ENCODE measurements around the gene KCNK15. TPM values are rescaled to one million over a fixed set of nuclear protein-coding genes. Genes with fewer than 3 reads are reported as not detected.

The KCNK15 gene
- polyA plus RNA-seq, 1 donor (not counting 4 experiments of a cell fraction or from before 2014, with no cell fraction given) = not detected

DNA sequence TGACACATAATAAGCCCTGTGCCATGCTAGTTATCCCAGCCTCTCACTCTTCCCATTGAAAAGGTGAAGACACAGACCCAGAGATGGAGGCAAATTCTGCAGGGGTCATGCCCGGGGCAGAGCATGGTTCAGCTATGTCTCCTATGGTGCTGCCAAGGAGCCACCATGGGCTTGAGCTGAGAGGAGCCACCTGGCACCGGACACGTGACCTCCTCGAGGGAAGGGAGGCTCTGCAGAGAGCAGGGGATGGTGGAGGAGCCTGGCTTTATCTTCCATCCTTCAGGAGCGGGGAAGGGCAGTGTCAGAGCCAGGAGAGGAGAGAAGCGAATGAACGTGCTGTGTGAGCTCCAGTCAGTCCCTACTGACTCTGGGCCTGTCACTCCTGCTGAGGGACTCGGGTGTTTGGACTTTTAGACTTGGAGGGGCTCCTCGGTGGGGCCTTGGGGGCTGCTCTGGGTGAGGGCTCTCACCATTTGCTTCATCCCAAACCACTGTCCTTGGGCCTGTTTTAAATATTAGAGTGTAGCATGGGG is 41.6 kb upstream of the KCNK15 start:
- Histone ChIP-seq H3K9ac (ENCODE audit: control insufficient read depth, extremely low read depth, insufficient read depth, low read length) (no peak overlapping the region), H3K36me3 (ENCODE audit: control insufficient read depth in 2 of 2, extremely low read depth in 1 of 2, insufficient read depth in 2 of 2, low read length in 2 of 2) (no peaks in the 10 kb centered on the region), H3K27ac (ENCODE audit: control insufficient read depth, insufficient read depth, low read length) (no peak overlapping the region), H3K9me1 (ENCODE audit: control insufficient read depth, extremely low read depth, insufficient read depth, low read length) (no peaks in the 10 kb centered on the region), H3K27me3 (ENCODE audit: control insufficient read depth, extremely low read depth, insufficient read depth, low read length) (no peaks in the 10 kb centered on the region), H2AFZ (ENCODE audit: control insufficient read depth, low read length) (no peak overlapping the region), H3K4me1 (ENCODE audit: control insufficient read depth, extremely low read depth, insufficient read depth, low read length) (no peaks in the 10 kb centered on the region), H3K9me3 (ENCODE audit: control insufficient read depth, low read depth, low read length) (no peaks in the 10 kb centered on the region), H3K4me2 (ENCODE audit: control insufficient read depth, extremely low read depth, insufficient read depth, low read depth, low read length) (no peak overlapping the region), H3K79me2 (ENCODE audit: control insufficient read depth, insufficient read depth, low read length) (no peaks in the 10 kb centered on the region), H3K4me3 (ENCODE audit: control insufficient read depth in 2 of 3, extremely low read depth in 1 of 3, insufficient read depth in 2 of 3, low read depth in 1 of 3, low read length in 3 of 3) (no peak overlapping the region), H4K20me1 (ENCODE audit: control insufficient read depth, extremely low read depth, insufficient read depth, low read length) (no peaks in the 10 kb centered on the region)
- DNase-seq (ENCODE audit: low read depth, low spot score) (no peak), FAIRE-seq (no peak)
- no peak for TF ChIP-seq CTCF (optimal IDR thresholded peaks at IDR 0.05 in 1 of 3, IDR thresholded peaks at IDR 0.05 in 1 of 3, conservative IDR thresholded peaks at IDR 0.05 in 1 of 3; ENCODE audit: extremely low read depth in 1 of 3, insufficient read depth in 2 of 3, low read length in 3 of 3)
- TF ChIP-seq EZH2 (IDR thresholded peaks at IDR 0.05; ENCODE audit: low read length) = no peak
- dilution Hi-C loops (cut with MboI; ENCODE audit: extremely low pct_ligation_motif_present, low sequenced_read_pairs) = no loop called here

DNA sequence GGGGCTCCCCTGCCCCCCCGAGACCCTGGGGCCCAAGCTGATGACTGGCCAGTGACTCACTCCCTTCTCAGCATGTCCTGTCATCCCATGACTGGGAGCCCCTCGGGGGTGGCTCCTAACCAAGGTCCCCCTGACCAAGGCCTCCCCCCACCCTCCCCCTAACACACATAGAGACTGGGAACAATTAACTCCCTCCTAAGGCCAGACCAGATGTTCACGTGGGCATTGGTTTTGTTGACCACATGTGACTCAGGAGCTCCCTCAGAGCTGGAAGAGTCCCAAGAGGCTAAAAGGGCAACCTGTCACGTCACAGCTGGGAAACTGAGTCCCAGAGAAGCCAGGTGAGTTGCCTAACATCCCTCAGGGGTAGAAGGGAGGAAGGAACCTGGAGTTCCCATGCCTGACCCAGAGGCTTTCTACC is 41.1 kb upstream of the KCNK15 start:
- Histone ChIP-seq H3K4me2 (ENCODE audit: control insufficient read depth, extremely low read depth, insufficient read depth, low read depth, low read length) (no peak overlapping the region), H3K27ac (ENCODE audit: control insufficient read depth, insufficient read depth, low read length) (no peak overlapping the region), H3K4me1 (ENCODE audit: control insufficient read depth, extremely low read depth, insufficient read depth, low read length) (no peaks in the 10 kb centered on the region), H3K36me3 (ENCODE audit: control insufficient read depth in 2 of 2, extremely low read depth in 1 of 2, insufficient read depth in 2 of 2, low read length in 2 of 2) (no peaks in the 10 kb centered on the region), H3K79me2 (ENCODE audit: control insufficient read depth, insufficient read depth, low read length) (no peaks in the 10 kb centered on the region), H2AFZ (ENCODE audit: control insufficient read depth, low read length) (no peak overlapping the region), H3K4me3 (ENCODE audit: control insufficient read depth in 2 of 3, extremely low read depth in 1 of 3, insufficient read depth in 2 of 3, low read depth in 1 of 3, low read length in 3 of 3) (no peak overlapping the region), H3K27me3 (ENCODE audit: control insufficient read depth, extremely low read depth, insufficient read depth, low read length) (no peaks in the 10 kb centered on the region), H3K9me1 (ENCODE audit: control insufficient read depth, extremely low read depth, insufficient read depth, low read length) (no peaks in the 10 kb centered on the region), H4K20me1 (ENCODE audit: control insufficient read depth, extremely low read depth, insufficient read depth, low read length) (no peaks in the 10 kb centered on the region), H3K9ac (ENCODE audit: control insufficient read depth, extremely low read depth, insufficient read depth, low read length) (no peak overlapping the region), H3K9me3 (ENCODE audit: control insufficient read depth, low read depth, low read length) (no peaks in the 10 kb centered on the region)
- dilution Hi-C loops (cut with MboI; ENCODE audit: extremely low pct_ligation_motif_present, low sequenced_read_pairs) = no loop called here
- no peak for TF ChIP-seq EZH2 (IDR thresholded peaks at IDR 0.05; ENCODE audit: low read length)
- no peak for TF ChIP-seq CTCF (optimal IDR thresholded peaks at IDR 0.05 in 1 of 3, IDR thresholded peaks at IDR 0.05 in 1 of 3, conservative IDR thresholded peaks at IDR 0.05 in 1 of 3; ENCODE audit: extremely low read depth in 1 of 3, insufficient read depth in 2 of 3, low read length in 3 of 3)
- DNase-seq (ENCODE audit: low read depth, low spot score) = no peak
- FAIRE-seq = no peak

Data from keratinocyte (primary cell).